Stimulated activated CD8-positive, alpha-beta memory T cell treated with anti-CD3 and anti-CD28 coated beads, Interleukin-15, amount 100 ng/mL, for 48 hours (primary cell): ENCODE results near the gene B4GALT1.
"Not testable (repeated sequence)": the region's sequence is repeated elsewhere in the genome, so short reads cannot be mapped to it uniquely, and the experiment has no call there.

Experiments
- DNase-seq, 2 donors: peaks; one replicate each; pipeline ENCODE4 v3.0.0-alpha.2; 2020; ENCODE audit warnings: low read depth in 2 of 2

Gene B4GALT1

DNA sequence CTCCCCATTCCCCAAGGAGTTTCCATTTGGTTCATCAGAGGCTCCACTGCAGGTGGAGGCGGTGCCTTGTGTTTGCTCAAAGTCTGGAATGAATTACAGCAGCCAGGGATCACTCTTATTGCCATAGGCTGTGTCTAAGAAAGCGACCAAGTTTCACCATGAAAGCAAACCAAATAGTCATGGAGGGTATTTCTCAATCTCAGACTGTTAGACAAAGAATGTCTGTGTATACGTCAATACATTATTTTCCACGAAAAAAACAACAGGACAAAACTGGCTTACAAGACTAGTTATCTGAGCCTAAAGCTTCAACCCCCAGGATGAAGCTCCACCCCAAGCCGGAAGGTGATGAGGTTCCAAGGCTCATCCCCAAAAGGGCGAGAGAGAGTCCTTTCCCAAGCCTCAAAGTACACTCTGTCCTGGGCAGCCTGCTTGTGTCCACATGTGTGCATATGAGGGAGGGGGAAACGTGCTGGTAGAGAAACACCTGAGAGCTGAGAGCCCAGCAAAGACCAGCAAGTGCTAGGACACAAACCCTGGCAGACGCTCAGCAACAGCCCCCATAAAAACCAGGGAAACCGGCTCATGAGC is 4.3 kb downstream of the B4GALT1 start:
- DNase-seq: no peak

DNA sequence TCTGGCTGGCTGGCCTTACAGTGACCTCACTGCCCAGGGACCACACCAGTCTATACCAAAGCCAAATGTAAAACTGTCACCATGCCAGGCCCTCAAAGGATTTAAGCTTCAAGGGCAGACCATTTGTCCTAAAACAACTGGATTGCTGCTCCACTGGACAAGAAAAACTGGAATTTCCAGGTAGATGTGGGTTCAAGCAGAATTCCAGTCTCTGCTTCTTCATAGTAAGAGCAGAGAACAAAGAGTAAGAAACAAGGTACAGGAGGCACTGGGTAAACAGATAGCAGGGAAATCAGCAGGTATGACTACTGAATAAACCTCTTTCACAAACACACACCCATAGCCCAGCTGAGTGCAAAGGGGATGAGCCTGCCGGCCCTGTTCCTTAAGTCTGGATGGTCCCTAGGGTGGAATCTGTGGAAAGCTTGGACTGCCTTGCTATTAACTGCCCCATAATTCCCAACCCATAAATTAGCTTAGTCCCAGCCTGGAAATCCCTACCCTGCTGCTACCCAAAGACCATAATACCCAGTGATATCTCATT is 5.5 kb downstream of the B4GALT1 start:
- DNase-seq: no peak

DNA sequence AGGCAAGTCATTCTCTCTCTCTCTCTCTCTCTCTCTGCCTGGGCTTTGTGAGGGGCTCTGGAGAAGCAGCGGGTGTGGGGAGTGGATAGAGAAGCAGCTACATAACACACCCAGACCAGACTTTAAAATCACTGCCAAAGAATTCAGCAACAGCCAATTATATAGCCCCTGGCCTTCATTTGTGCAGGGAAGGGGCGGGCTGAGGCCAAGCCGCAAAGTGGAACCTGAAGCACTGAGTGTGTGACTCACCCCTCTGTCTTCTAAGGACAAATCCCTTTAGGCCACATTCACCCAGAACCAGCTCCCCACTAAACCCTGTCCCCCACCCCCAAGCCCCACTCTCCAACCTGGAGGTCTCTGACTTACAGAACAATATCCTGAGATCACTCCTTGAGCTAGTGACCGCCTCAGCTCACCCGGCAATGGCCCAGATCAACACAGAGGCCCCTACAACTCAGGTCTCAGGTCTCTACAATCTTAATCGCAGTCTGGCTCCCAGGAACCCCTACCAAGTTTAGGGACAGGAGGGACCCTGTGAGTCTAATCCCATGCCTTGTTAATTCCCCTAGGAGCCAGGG is 6.0 kb downstream of the B4GALT1 start:
- DNase-seq: peak in 1 of 2 donors; percentile 57

DNA sequence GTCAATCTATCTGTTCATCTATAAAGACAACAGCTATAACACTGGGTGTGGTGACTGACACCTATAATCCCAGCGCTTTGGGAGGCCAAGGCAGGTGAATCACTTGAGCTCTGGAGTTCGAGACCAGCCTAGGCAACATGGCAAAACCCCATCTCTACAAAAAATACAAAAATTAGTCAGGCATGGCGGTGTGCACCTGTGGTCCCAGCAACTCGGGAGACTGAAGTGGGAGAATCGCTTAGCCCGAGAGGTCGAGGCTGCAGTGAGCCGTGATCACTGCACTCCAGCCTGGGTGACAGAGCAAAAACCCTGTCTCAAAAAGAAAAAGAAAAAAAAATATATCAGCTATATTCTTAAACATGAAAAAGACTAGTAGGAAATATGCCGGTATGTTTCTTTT is 6.7 kb downstream of the B4GALT1 start:
- DNase-seq: not testable (repeated sequence)

DNA sequence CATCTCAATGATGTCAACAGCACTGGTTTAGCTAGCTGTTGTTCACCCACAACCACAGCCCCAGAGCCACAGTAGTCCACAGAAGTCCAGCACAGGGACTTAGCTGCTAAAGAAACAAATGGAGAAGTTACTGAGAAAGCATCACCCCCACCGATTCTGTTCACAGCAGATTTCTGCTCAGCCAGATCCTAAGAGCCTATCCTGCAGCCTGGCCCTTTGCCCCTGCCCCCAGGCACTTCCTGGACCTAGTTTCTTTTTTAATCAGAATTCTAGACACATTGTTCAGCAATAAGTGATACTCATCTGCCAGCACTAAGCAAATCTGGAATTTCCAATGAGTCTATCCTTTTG is 7.4 kb downstream of the B4GALT1 start:
- DNase-seq: peak; percentile 58 to 60

DNA sequence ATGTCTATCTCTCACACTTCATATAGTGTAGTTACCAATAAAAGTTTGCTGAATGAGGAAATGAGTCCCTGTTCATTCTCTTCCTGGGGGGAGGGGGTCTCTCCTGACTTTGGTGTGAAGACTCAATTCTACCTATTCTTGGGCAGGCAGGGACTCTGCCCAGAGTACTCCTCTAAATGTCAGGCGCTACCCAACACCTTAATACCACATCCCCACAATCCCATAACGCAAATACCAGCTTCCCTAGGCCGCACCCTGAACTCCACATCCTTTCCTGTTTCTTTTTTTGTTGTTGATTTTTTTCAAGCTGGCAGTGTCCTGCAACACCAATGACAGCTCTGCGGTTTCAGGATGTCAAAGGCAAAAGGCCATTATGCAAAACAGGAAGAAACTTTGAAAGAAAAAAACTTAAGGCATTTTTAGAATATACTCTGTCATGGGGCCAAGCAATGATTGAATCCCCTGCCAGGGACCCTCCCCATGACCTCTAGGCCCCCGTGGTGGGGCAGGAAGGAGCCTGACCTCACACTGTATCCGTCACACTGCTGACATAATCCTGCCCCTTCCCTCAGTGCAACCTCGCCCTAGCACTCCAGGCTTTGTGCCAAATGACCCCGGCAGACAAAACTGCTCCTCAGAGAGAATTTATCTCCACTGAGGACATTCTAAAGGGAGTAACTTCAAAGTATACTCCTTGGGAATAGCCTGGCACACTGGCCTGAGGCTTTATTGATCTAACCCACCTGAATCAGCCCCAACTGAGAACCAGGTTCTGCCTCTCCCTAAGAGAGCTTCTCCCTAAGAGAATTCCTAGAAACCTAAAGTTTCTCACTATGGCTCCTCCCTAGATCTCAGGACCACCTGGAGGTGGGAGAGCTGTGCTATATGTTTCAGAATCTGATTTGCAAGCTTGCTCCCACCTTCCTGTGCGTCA is 8.0 kb downstream of the B4GALT1 start:
- DNase-seq: no peak

DNA sequence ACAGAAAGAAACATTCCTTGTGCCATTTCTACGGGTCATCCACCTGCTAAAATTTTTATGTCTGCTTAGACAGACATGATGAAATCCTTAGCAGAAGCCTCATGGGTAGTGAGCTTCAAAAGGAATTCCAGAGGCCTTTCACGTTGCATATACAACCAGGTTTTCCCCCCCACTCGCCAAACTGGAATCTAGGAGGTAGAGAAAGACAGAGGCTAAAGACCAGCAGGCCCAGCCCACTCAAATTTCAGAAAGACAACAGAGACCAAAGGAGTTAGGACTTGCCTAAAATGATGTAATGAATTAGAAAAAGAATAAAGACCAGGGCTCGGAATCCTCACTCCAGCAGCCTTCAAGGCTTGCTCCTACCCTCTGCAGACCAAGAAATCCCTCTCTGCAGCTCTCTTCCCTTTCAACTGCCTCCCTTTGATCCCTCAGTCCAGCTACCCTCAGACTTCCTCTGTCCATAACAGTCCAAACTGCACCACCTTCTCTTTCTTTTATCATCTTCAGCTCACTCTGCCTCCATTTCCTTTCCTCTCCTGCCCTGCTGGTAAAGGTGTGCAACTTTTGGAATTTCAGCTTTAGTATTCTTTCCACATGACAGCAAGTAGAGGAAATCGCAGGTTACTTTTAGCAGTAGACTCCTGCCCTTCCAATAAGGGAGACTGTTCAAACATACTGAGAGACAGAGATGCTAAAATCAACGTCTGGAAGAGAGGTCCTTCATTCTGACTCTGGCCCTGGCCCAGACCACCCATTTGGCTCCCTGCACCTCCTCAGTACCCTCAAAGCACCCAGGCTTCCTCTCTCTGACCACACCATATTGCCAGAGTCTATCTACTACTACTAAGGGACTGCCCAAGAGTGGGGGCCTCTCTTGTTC is 8.9 kb downstream of the B4GALT1 start:
- no peak for DNase-seq

DNA sequence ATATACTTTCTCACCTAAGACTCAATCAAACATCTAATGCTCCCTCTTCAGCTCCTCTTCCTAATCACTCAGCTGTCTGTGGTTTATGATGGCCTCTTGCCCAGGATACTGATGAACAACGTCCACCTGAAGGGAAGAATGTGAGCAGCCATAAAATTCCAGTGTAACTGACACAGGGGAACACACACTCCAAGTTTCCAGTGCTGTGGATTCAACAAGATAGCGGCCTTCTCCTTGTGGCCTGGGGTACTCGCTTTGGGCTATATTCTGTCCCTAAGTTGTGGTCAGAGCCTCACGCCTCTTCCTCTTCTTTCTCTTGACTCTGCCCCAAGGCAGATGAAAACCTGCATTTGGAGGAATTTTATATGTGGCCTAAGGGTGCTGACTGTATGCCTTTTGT is 11.7 kb downstream of the B4GALT1 start:
- DNase-seq: no peak

DNA sequence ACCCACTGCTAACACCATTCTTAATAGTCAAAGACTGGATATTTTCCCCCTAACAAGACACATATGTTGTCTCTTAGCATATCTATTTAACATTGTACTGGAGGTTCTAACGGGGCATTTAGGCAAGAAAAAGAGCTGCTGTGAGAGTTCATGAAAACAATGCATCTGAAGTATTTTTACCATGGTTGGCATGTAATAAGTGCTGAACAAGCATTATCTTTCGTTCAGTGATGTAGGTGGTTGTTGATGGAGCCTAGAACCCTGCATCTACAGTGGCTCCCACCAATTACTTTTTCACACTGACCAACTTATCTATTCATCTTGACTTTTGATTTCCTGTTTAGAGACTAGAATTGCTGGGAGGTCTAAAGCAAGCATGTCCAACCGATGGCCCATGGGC is 12.8 kb downstream of the B4GALT1 start:
- no peak for DNase-seq

DNA sequence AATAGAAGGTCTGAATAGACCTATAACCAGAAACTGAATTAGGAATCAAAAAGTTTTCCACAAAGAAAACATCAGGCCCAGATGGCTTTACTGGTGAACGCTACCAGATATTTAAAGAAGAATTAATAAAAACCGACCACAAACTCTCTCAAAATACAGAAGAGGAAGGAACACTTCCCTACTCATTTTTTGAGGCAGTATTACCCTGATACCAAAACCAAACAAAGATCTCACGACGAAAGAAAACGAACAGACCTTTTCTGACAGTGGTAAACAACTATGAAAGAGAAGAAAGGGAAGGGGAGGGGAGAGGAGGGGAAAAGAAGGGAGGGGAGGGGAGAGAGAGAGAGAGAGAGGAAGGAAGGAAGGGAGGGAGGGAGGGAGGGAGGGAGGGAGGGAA is 13.5 kb downstream of the B4GALT1 start:
- no peak for DNase-seq

DNA sequence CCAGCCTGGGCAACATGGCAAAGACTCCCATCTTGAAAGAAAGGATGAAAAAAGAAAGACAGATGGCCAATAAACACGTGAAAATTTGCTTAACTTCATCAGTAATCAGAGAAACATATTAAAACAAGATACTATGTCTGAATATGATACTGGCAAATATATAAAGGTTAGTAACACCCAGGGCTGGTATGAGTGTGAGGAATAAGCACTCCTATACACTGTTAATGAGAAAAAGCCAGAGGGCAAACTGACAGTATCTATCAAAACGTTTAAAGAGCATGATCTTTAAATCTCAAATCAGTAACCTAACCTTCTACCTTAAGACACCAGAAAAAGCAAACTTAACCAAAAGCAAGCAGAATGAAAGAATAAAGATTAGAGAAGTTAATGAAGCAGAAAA is 14.1 kb downstream of the B4GALT1 start:
- DNase-seq: no peak

DNA sequence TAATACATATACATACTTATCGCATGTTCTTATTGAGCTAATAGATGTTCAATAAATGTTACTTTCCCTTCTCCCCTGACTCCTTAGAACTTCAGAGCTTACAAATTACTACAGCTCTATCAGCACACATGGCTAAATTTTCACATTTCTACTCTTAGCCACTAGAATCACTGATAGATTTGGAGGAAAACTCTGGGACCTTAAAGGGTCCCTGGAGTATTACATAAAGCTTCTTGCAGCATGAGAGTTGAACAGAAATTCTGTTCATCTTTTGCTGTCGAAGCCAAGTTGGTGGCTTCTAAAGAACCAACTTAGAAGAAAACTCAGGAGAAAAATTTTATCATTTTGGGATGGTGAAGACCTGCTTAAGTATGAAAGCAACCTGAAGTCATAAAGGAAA is 15.5 kb downstream of the B4GALT1 start:
- DNase-seq: no peak

DNA sequence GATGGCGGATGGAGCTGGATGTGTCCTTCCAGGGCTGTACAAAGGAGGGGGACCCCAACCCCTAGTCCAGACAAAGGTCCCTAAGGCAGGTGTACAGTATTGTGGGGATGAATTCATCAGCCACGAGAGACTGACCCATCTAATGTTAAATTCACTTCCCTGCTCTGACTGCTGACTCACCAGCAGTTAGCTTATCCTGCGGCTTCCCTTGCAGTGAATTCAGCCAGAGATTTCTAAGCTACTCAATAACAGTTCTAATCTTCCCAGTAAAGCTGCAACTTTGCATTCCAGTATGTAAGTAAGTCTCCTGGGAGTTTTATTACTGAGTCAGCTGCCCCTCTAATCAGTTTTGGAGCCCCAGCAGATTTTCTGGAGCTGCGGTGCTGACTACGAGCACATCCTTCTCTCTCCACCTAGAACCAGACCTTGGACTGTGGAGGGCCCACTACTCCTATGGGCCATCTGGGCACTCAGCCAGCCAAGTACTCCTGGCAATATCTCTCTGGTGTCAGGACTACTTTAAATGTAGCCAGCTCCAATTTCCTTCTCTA is 16.1 kb downstream of the B4GALT1 start:
- DNase-seq: no peak

DNA sequence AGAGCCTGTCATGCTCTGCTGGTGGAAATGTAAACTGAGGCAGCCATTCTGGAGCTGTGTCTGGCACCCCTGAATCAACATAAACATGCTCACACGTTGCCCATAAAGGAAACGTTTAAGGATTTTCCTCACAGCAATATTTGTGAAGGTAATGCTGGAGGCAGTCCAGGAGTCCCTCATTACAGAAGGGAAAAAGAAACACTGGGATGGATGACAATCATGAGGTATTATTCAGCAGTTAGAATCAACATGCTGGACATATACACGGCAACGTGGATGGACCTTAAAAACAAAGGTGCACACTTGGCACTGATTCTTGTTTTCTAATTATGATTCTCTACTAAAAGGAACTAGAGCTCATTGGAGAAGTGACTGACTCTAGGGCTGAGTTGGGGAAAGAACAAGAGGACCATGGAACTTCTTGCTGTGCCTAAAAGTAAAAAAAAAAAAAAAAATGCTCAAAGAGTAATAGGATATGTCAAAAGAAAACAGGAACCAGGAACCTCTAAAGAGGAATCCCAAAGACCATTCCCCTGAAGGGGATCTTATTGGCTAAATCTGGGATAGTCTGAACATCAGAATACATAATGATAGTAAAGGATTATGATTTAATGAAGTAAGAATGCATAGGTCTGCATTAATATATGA is 18.6 kb downstream of the B4GALT1 start:
- no peak for DNase-seq

DNA sequence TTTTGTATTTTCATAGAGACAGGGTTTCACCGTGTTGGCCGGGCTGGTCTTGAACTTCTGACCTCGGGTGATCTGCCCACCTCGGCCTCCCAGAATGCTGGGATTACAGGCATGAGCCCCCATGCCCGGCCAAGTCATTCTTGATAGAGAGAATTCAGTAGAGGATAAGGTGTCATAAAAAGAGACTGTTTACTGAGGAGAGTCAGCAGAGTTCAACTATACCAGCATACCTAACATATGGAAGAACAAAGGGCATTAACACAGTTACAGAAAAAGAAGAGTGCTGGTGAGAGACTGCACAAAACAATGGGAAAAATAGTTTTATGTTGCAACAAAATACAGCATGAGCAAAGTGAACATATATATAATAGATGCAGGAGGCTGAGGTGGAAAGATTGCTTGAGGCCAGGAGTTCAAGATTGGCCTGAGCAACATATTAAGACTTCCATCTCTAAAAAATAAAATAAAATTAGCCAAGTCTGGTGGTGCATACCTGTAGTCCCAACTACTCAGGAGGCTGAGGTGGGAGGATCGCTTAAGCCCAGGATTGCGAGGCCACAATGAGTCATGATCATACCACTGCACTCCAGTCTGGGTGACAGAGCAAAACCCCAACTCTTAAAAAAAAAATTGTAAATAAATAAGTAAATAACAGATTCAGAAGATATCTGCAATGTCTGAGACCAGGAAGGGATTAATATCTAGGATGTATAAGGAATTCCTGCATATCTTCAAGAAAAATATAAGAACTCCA is 19.5 kb downstream of the B4GALT1 start:
- DNase-seq: no peak

DNA sequence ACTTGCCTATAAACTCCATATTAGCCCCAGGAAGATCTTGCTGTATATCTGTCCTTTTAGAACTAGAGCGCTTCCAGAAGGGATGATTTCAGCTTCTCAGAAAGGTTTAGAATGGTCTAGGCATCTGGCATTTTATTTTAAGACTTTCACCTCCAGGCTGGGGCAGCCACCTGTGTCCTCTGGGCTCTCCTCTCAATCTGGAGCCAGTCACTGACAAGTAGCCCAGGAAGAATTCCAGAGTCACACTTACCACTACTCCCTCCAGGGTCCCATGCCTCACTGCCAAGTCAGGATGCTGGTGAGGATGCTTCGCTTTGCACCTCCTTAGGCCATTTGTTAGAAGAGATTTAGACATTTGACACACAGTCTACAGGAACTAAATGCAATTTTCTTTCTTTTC is 20.8 kb downstream of the B4GALT1 start:
- no peak for DNase-seq

DNA sequence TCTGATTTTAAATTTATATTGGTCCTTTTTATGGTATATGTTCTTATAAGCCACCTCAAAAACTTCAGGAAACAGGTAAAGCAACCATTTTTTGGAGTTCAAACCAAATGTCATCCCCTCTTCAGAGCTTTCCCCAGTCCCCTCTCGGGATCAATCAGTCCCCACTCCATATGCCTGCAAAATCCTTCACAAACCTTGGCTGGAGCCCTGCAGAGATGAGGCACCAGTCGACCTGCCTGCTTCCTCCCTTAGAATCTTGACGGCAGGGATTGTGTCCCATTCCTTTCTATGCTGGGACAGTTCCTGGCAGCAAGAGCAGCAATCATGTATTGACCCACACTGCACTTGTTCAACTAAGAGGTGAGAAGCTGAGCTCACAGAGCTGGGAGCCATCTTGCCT is 22.6 kb downstream of the B4GALT1 start:
- no peak for DNase-seq

DNA sequence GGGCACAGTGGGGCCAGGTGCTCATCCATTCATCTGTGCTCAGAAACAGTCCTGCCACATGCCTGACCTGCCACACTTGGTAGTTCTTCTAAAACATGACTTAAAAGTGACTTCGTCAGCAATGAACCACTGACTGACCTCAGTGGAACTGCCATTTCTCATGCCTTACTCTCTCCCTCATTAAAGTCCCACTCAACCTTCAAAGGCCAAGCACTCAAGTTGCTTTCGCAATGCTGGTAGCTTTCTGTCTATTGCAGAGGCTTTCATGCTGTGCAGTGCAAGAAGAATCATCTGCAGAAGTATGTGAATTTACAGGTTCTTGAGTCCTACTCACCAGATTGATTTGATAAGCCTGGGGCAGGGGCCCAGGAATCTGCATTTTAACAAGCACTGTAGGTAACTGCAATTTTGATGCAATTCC is 23.9 kb downstream of the B4GALT1 start:
- DNase-seq: no peak

DNA sequence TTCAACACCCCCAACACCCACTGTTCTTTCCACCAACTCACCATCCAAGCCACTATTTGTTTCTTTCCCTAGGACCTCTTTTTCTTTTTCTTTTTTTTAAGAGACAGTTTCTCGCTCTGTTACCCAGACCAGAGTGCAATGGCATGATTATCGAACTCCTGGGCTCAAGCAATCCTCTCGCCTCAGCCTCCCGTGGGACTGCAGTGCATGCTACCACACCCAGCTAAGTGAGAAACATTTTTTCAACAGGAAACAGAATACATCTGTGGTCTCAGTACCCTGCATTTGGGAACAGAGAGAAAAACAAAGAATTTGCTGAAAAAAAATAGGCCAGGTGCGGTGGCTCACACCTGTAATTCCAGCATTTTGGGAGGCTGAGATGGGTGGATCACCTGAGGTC is 24.6 kb downstream of the B4GALT1 start:
- DNase-seq: no peak
